Peyer's patch (tissue), 4 donors: ENCODE results near the gene NPTX1. TPM values are rescaled to one million over a fixed set of nuclear protein-coding genes. Genes with fewer than 3 reads are reported as not detected.

ENCODE experiments used
- DNase-seq, 3 donors: peaks; one replicate each; pipeline ENCODE4 v3.0.0-alpha.2; 2017 to 2019
- H3K27ac ChIP-seq, 4 donors: fragments of 200-600 bp; sonication (generic); one replicate each; pipeline ENCODE4 v1.5.1; 2016 to 2019
- H3K27me3 ChIP-seq, 2 donors: fragments of 200-600 bp; sonication (generic); one replicate each; pipeline ENCODE4 v1.5.1; 2019
- H3K36me3 ChIP-seq, 3 donors: fragments of 200-600 bp; sonication (generic); one replicate each; pipeline ENCODE4 v1.5.1; 2016 to 2019
- H3K4me1 ChIP-seq, 4 donors: fragments of 200-600 bp; sonication (generic); one replicate each; pipeline ENCODE4 v1.5.1; 2016 to 2019
- H3K4me3 ChIP-seq, 4 donors: fragments of 200-600 bp; sonication (generic); 1 replicate in 3 of 4; 2 replicates in 1 of 4; pipeline ENCODE4 v1.5.1; 2016 to 2019; ENCODE audit warnings: mild to moderate bottlenecking in 1 of 4
- H3K9me3 ChIP-seq, 4 donors: fragments of 200-600 bp; sonication (generic); one replicate each; pipeline ENCODE4 v1.5.1; 2016 to 2019; ENCODE audit warnings: mild to moderate bottlenecking in 1 of 4
- POLR2A ChIP-seq, 2 donors: fragments of 450-650 bp; IDR thresholded peaks; one replicate each; pipeline ENCODE4 v1.5.1; 2017; ENCODE audit warnings: antibody characterized with exemption in 2 of 2, mild to moderate bottlenecking in 2 of 2, moderate library complexity in 2 of 2
- total RNA-seq, 4 donors: library from RNA; depleted of rRNA; stranded (reverse); fragments of >200 nt; gene quantifications; one replicate each; pipeline ENCODE4 v1.1.0, GENCODE V29; 2016
- TF ChIP-seq, protein P1 (sequence below), 6 experiments: fragments of 450-650 bp in 4 of 6; fragments of 200-600 bp in 2 of 6; sonication (generic) in 1 of 6; IDR thresholded peaks; one replicate each; pipeline ENCODE4 v1.5.1; 2017 to 2019; ENCODE audit warnings: antibody characterized with exemption in 6 of 6, mild to moderate bottlenecking in 3 of 6, moderate library complexity in 1 of 6

The NPTX1 gene
- total RNA-seq, 4 donors from 2014 or later = 0.80 to 1.8 TPM; not detected in 2

DNA sequence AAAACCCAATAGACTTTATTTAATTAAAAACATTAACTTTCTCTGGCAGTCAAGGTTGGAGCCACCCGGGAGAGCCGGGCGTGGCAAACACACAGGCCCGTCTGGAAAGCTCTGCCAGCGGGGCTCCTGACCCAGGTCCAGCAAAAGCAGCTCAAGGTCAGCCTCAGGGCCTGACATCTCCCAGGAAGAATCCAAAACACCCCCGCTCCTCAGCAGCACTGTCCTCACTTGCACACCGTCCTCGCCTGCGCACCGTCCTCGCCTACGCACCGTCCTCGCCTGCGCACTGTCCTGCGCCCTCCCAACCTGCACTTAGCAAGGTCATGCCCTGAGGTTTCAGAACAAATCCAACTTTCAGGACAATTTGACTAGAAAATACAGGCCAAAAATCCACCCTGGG is 36.8 kb upstream of the NPTX1 start:
- H3K4me3 ChIP-seq = no peak overlapping the region
- no peak overlapping the region for H3K27ac ChIP-seq
- TF ChIP-seq, protein P1, sequence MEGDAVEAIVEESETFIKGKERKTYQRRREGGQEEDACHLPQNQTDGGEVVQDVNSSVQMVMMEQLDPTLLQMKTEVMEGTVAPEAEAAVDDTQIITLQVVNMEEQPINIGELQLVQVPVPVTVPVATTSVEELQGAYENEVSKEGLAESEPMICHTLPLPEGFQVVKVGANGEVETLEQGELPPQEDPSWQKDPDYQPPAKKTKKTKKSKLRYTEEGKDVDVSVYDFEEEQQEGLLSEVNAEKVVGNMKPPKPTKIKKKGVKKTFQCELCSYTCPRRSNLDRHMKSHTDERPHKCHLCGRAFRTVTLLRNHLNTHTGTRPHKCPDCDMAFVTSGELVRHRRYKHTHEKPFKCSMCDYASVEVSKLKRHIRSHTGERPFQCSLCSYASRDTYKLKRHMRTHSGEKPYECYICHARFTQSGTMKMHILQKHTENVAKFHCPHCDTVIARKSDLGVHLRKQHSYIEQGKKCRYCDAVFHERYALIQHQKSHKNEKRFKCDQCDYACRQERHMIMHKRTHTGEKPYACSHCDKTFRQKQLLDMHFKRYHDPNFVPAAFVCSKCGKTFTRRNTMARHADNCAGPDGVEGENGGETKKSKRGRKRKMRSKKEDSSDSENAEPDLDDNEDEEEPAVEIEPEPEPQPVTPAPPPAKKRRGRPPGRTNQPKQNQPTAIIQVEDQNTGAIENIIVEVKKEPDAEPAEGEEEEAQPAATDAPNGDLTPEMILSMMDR (IDR thresholded peaks at IDR 0.05) = no peak
- TF ChIP-seq POLR2A (IDR thresholded peaks at IDR 0.05) = no peak
- DNase-seq = no peak
- H3K36me3 ChIP-seq = no peaks in the 10 kb centered on the region
- H3K4me1 ChIP-seq = no peaks in the 10 kb centered on the region
- no peaks in the 10 kb centered on the region for H3K9me3 ChIP-seq
- H3K27me3 ChIP-seq = no peaks in the 10 kb centered on the region

GRCh38 chr17:80512233-80512632 is 35.8 kb upstream of the NPTX1 start:
- no peak for DNase-seq
- Histone ChIP-seq H3K4me1 (no peaks in the 10 kb centered on the region), H3K36me3 (no peaks in the 10 kb centered on the region), H3K27ac (no peak overlapping the region), H3K4me3 (no peak overlapping the region), H3K27me3 (no peaks in the 10 kb centered on the region), H3K9me3 (no peaks in the 10 kb centered on the region)
- no peak for TF ChIP-seq POLR2A (IDR thresholded peaks at IDR 0.05)
- TF ChIP-seq, protein P1 (IDR thresholded peaks at IDR 0.05) = no peak

DNA sequence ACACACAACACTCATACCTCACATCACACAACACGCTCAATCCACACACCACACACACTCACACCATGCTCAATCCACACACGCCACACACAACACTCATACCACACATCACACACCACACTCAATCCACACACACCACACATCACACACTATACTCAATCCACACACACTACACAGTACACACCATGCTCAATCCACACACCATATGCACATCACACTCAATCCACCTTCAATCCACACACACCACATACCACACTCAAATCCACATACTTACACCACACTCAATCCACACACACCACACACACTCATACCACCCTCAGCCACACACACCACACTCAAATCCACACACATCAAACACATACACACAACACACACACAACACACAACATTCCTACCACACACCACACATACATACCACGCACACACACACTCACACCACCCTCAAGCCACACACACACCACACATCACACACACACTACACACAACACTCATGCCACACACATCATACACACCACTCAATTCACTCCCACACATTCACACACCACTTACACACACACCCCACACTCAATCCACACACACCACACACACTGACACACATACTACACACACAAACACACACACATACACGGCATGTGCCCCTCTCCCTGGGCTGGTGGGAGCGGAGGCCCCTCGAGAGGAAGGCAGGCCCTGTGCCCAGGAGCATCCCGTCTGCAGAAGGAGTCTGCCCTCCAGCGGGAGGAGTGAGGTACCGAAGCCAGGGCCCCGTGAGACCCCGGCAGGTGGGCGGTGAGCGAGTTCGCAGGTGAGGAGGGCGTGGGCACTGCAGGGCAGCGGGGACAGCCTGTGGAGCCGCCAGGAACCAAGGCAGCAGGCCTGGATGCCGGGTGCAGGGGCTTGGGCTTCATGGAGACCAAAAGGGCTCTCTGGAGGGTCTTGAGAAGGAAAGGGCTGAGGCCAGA is 35.1 kb upstream of the NPTX1 start:
- Histone ChIP-seq H3K27me3 (no peaks in the 10 kb centered on the region), H3K9me3 (no peaks in the 10 kb centered on the region)
- TF ChIP-seq, protein P1 (IDR thresholded peaks at IDR 0.05) = no peak
- no peak for TF ChIP-seq POLR2A (IDR thresholded peaks at IDR 0.05)

DNA sequence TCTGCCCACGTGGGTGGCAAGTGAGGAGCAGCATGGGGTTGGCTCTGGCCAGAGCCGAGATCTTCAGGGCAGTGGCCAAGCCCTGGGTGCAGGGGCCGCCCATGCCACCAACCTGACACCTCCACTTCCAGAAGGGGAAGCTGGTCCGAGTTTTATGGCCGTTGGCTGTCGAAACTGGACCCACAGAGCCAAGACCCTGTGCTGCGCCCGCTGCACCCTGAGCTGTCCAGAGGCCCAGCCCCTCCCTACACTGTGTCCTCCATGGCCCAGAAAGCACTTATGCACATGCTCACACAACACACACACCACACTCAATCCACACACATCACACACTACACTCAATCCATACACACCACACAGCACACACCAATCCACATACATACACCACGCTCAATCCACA is 34.4 kb upstream of the NPTX1 start:
- TF ChIP-seq, protein P1 (IDR thresholded peaks at IDR 0.05) = no peak
- no peak for TF ChIP-seq POLR2A (IDR thresholded peaks at IDR 0.05)
- H3K27me3 ChIP-seq = peaks cover 0 to 2% of the 10 kb centered on the region in 2 donors

More for the DNA sequence above, 35.1 kb upstream of the NPTX1 start:
- H3K27ac ChIP-seq = no peak overlapping the region
- H3K36me3 ChIP-seq = no peaks in the 10 kb centered on the region
- no peak for DNase-seq
- H3K4me1 ChIP-seq = no peaks in the 10 kb centered on the region
- H3K4me3 ChIP-seq = no peak overlapping the region

GRCh38 chr17:80510132-80510531 is 33.7 kb upstream of the NPTX1 start:
- H3K27ac ChIP-seq = no peak overlapping the region
- peaks cover 0 to 2% of the 10 kb centered on the region in 2 donors for H3K27me3 ChIP-seq
- H3K4me1 ChIP-seq = no peaks in the 10 kb centered on the region
- H3K36me3 ChIP-seq = no peaks in the 10 kb centered on the region
- no peak for TF ChIP-seq POLR2A (IDR thresholded peaks at IDR 0.05)
- TF ChIP-seq, protein P1 (IDR thresholded peaks at IDR 0.05) = no peak
- no peak for DNase-seq
- no peak overlapping the region for H3K4me3 ChIP-seq
- H3K9me3 ChIP-seq = no peaks in the 10 kb centered on the region

More for the DNA sequence above, 34.4 kb upstream of the NPTX1 start:
- no peak overlapping the region for H3K27ac ChIP-seq
- no peak for DNase-seq
- H3K9me3 ChIP-seq = no peaks in the 10 kb centered on the region
- no peak overlapping the region for H3K4me3 ChIP-seq
- H3K36me3 ChIP-seq = no peaks in the 10 kb centered on the region
- no peaks in the 10 kb centered on the region for H3K4me1 ChIP-seq
